GM12878 (cell line): ENCODE data around the gene HNRNPAB. TPM values are rescaled to one million over a fixed set of nuclear protein-coding genes. Genes with fewer than 3 reads are reported as not detected.
A peak's percentile ranks its signal among the peaks of the same experiment; 100 is the strongest.

ENCODE experiments used
- ATAC-seq: fragments of 200-7000 bp; cut with Tn5 transposase; 3 replicates; pipeline ENCODE4 v1.9.1; 2020; ENCODE audit warnings: mild to moderate bottlenecking, moderate library complexity
- BruUV-seq: library from RNA; stranded (reverse); fragments of 400-500 nt; replicated peaks from 2 replicates; lab custom pipeline; 2021; lab: Mats Ljungman, UMichigan
- CTCF ChIA-PET: fragments of 300-600 bp; sonication (Branson Sonifier 250); formaldehyde crosslinking; extraction: SDS; loops from one replicate; lab custom pipeline; 2021; ENCODE audit warnings: inconsistent platforms; lab: Yijun Ruan, JAX
- POLR2A ChIA-PET: fragments of 350-600 bp; formaldehyde crosslinking; extraction: SDS; loops from one replicate; lab custom pipeline; 2021; ENCODE audit warnings: inconsistent platforms; lab: Charles Lee
- RAD21 ChIA-PET: fragments of 300-600 bp; sonication (Branson Sonifier 250); formaldehyde crosslinking; loops from one replicate; lab custom pipeline; 2023; ENCODE audit warnings: antibody characterized with exemption; ENCODE audit not compliant: unreplicated experiment; lab: Charles Lee
- SMC1A ChIA-PET: fragments of 300-600 bp; sonication (Branson Sonifier 250); formaldehyde crosslinking; loops from one replicate; lab custom pipeline; 2023; ENCODE audit not compliant: unreplicated experiment, uncharacterized antibody; lab: Charles Lee
- DNase-seq: peaks from one replicate; pipeline ENCODE4 v3.0.0-alpha.2; 2011; ENCODE audit warnings: low read depth, low spot score
- FAIRE-seq: peaks from 3 replicates; lab custom pipeline; 2011; peaks lifted over from hg19 to GRCh38; lab: Jason Lieb, UNC
- H2AFZ ChIP-seq: 2 replicates; pipeline ENCODE4 v1.6.0; 2011; ENCODE audit warnings: low read depth, low read length, control low read depth; ENCODE audit not compliant: control insufficient read depth
- H3K27ac ChIP-seq: 2 replicates; pipeline ENCODE4 v1.5.1; 2011; ENCODE audit warnings: control low read depth; ENCODE audit not compliant: control insufficient read depth, insufficient read depth
- H3K27me3 ChIP-seq, 2 experiments: replicated peaks in 1 of 2; 2 replicates each; pipeline versions ENCODE4 v1.6.0 to v1.6.1; 2011; ENCODE audit warnings: low read length in 1 of 2; ENCODE audit not compliant: control insufficient read depth in 2 of 2, insufficient read depth in 2 of 2
- H3K36me3 ChIP-seq, 2 experiments: 2 replicates each; pipeline ENCODE4 v1.5.1; 2011; ENCODE audit warnings: low read length in 1 of 2; ENCODE audit not compliant: control insufficient read depth in 2 of 2, insufficient read depth in 2 of 2
- H3K4me1 ChIP-seq: 2 replicates; pipeline ENCODE4 v1.6.1; 2011; ENCODE audit warnings: mild to moderate bottlenecking, low read length, moderate library complexity, mixed read lengths; ENCODE audit not compliant: control insufficient read depth, insufficient read depth
- H3K4me2 ChIP-seq: 2 replicates; pipeline ENCODE4 v1.6.0; 2011; ENCODE audit warnings: control low read depth; ENCODE audit not compliant: control insufficient read depth, insufficient read depth
- H3K4me3 ChIP-seq: fragments of 200-600 bp; sonication (generic); 2 replicates; pipeline ENCODE4 v1.5.1; 2016
- H3K79me2 ChIP-seq: 2 replicates; pipeline ENCODE4 v1.6.0; 2011; ENCODE audit warnings: low read length; ENCODE audit not compliant: control insufficient read depth, insufficient read depth
- H3K9ac ChIP-seq: 2 replicates; pipeline ENCODE4 v1.8.0; 2011; ENCODE audit warnings: low read length, control low read depth, mixed read lengths; ENCODE audit not compliant: control insufficient read depth, insufficient read depth
- H3K9me3 ChIP-seq: replicated peaks from 3 replicates; pipeline ENCODE4 v1.5.1; 2011; ENCODE audit warnings: mild to moderate bottlenecking, low read length; ENCODE audit not compliant: control insufficient read depth, insufficient read depth
- H4K20me1 ChIP-seq: 2 replicates; pipeline ENCODE4 v1.6.0; 2011; ENCODE audit not compliant: control insufficient read depth, insufficient read depth
- ATF3 ChIP-seq: IDR thresholded peaks from 2 replicates; pipeline ENCODE4 v1.6.1; 2011; ENCODE audit warnings: low read depth, mild to moderate bottlenecking, low read length, moderate library complexity, borderline replicate concordance; ENCODE audit errors: extremely low read depth
- BACH1 ChIP-seq: fragments of 450-650 bp; IDR thresholded peaks from 2 replicates; pipeline ENCODE4 v1.6.1; 2017; ENCODE audit warnings: mild to moderate bottlenecking, borderline replicate concordance
- BCL11A ChIP-seq: IDR thresholded peaks from 2 replicates; pipeline ENCODE4 v1.6.1; 2011; ENCODE audit warnings: low read depth, low read length
- BHLHE40 ChIP-seq, 2 experiments: fragments of 450-650 bp in 1 of 2; IDR thresholded peaks; 2 replicates each; pipeline ENCODE4 v1.6.1; 2011 to 2017; ENCODE audit warnings: low read depth in 2 of 2, borderline replicate concordance in 1 of 2, improper control_type of control experiment in 1 of 2, low read length in 1 of 2, mild to moderate bottlenecking in 1 of 2
- DPF2 ChIP-seq: fragments of 450-650 bp; IDR thresholded peaks from 2 replicates; pipeline ENCODE4 v1.6.1; 2017; ENCODE audit warnings: mild to moderate bottlenecking
- MEF2B ChIP-seq: fragments of 450-650 bp; IDR thresholded peaks from 2 replicates; pipeline ENCODE4 v1.6.1; 2018; ENCODE audit warnings: mild to moderate bottlenecking, moderate library complexity; ENCODE audit not compliant: partially characterized antibody, poor library complexity, severe bottlenecking
- MTA2 ChIP-seq: fragments of 450-650 bp; IDR thresholded peaks from 2 replicates; pipeline ENCODE4 v1.6.1; 2016; ENCODE audit warnings: low read depth, mild to moderate bottlenecking, moderate library complexity
- MXI1 ChIP-seq: fragments of 150-350 bp; IDR thresholded peaks from 2 replicates; pipeline ENCODE4 v1.6.1; 2011; ENCODE audit warnings: low read depth, mild to moderate bottlenecking, inconsistent platforms, low read length, improper control_type of control experiment
- PBX3 ChIP-seq: IDR thresholded peaks from 2 replicates; pipeline ENCODE4 v1.6.1; 2011; ENCODE audit warnings: mild to moderate bottlenecking, low read depth, low read length, moderate library complexity; ENCODE audit not compliant: insufficient replicate concordance
- PKNOX1 ChIP-seq: fragments of 450-650 bp; IDR thresholded peaks from 2 replicates; pipeline ENCODE4 v1.6.1; 2016; ENCODE audit warnings: mild to moderate bottlenecking
- SIN3A ChIP-seq: IDR thresholded peaks from 2 replicates; pipeline ENCODE4 v1.6.1; 2012; ENCODE audit warnings: low read depth, low read length, improper control_type of control experiment
- ZSCAN29 ChIP-seq: fragments of 450-650 bp; IDR thresholded peaks from 2 replicates; pipeline ENCODE4 v1.6.1; 2017; ENCODE audit warnings: mild to moderate bottlenecking, moderate library complexity
- WGBS: methylation state at CpG from one replicate; pipeline ENCODE4 v1.1.6; 2016; ENCODE audit warnings: low lambda C conversion rate; ENCODE audit not compliant: insufficient replicate concordance, insufficient coverage; ENCODE audit errors: missing lambda C conversion rate; 5-methylcytosine and 5-hydroxymethylcytosine counted together
- in situ Hi-C: fragments of 300-500 bp; cut with MboI; formaldehyde crosslinking; loops from 9 replicates; pipeline ENCODE4 v1.14.3; 2018; ENCODE audit warnings: mixed read lengths
- intact Hi-C: fragments of 100-400 bp; cut with micrococcal nuclease; formaldehyde crosslinking; loops from one replicate; pipeline ENCODE4 v1.14.2; 2022; ENCODE audit not compliant: unreplicated experiment
- polyA plus RNA-seq, 11 experiments: library from polyadenylated mRNA; depleted of rRNA in 4 of 11; unstranded in 6 of 11; stranded (reverse) in 5 of 11; fragments of >200 nt; fragmentation: Nextera tagmentation in 4 of 11; fragmentation: Illumina TruSeq in 1 of 11; extraction: Ambion mirVana in 4 of 11; extraction: Trizol in 1 of 11; gene quantifications; 1 replicate in 1 of 11; 2 replicates in 10 of 11; pipeline versions ENCODE4 v1.2.1 to v1.2.3, GENCODE V29; 2011 to 2016; ENCODE audit warnings: inconsistent platforms in 2 of 11, missing spikeins in 2 of 11, low read depth in 1 of 11
- total RNA-seq, 4 experiments: library from RNA; depleted of rRNA in 3 of 4; stranded (reverse); fragments of >200 nt in 3 of 4; fragmentation: Illumina TruSeq in 1 of 4; extraction: Trizol in 1 of 4; gene quantifications; 2 replicates each; pipeline versions ENCODE4 v1.2.1 to v1.2.3, GENCODE V29; 2013 to 2021

Gene HNRNPAB
- total and polyA plus RNA-seq, 10 of the 15 experiments (the other 5 are each of a cell fraction or from before 2014, with no cell fraction given), result 42.3 to 330 (median 230) TPM

- no peak overlapping the region for H3K4me2 ChIP-seq
- FAIRE-seq (no peak), DNase-seq (no peak), ATAC-seq (peak; percentile 36)
- no peak overlapping the region for H3K9ac ChIP-seq
- ChIA-PET RAD21 (no interaction called here), SMC1A (interaction anchor here (1.0 to 1.5 kb wide), 3 partner anchors 9 to 18 kb away, joined by 3 to 6 read pairs (median 4); no protein-coding TSS in a partner anchor), CTCF (interaction anchor here (0.6 to 1.8 kb wide), 2 partner anchors 9 to 65 kb away, joined by 3 to 12 read pairs; no protein-coding TSS in a partner anchor), POLR2A (interaction anchor here (1.0 to 3.9 kb wide), 2 partner anchors 10 to 12 kb away, joined by 3 to 13 read pairs; partner anchors contain the start of gene HNRNPAB)
- intact Hi-C loops, result no loop called here
- no peak overlapping the region for H3K4me3 ChIP-seq
- H3K36me3 ChIP-seq, result peaks cover 34% of the 10 kb centered on the region in 2 experiments
- no peaks in the 10 kb centered on the region; the same call in 1 of the 2 replicates for H4K20me1 ChIP-seq
- no peaks in the 10 kb centered on the region for H3K9me3 ChIP-seq
- 54% methylated on average over 5 of the region's 5 CpGs for WGBS
- no peak overlapping the region for H3K27ac ChIP-seq
- no peaks in the 10 kb centered on the region; the same call in 1 of the 2 replicates for H3K4me1 ChIP-seq
- no peaks in the 10 kb centered on the region for H3K27me3 ChIP-seq
- no peak overlapping the region for H2AFZ ChIP-seq
- in situ Hi-C loops, result no loop called here
- TSS peak; percentile 14 for BruUV-seq
- TF ChIP-seq BACH1 (0 out of 2 replicates have a peak, but pooled peaks have one; percentile 31), SIN3A (no peak), PKNOX1 (peak; percentile 46; the same call in 1 of the 2 replicates), DPF2 (peak; percentile 56; the same call in 1 of the 2 replicates), ATF3 (no peak), MXI1 (no peak), MEF2B (peak; percentile 22), BCL11A (peak; percentile 13; the same call in 1 of the 2 replicates), PBX3 (no peak), MTA2 (peak; percentile 97), BHLHE40 (IDR thresholded peaks at IDR 0.05; ENCODE audit: borderline replicate concordance in 1 of 2, low read depth in 2 of 2, low read length in 1 of 2) (0 out of 4 replicates have a peak, but pooled peaks have one; percentile 24 to 27), ZSCAN29 (no peak)
- TF ChIP-seq, all 136 proteins: peak for 7
- no peaks in the 10 kb centered on the region; the same call in 1 of the 2 replicates for H3K79me2 ChIP-seq
These were observed 11.8 kb downstream of the HNRNPAB start for GRCh38 chr5:178216088-178216534.
